HG03139 (cell line): Measurements from ENCODE around the gene GORASP1.
"Not testable (repeated sequence)": the region's sequence is repeated elsewhere in the genome, so short reads cannot be mapped to it uniquely, and the experiment has no call there.

Experiments
- ATAC-seq: cut with Tn5 transposase; IDR thresholded peaks from one replicate; pipeline ENCODE4 v1.9.1; 2021; ENCODE audit not compliant: unreplicated experiment

GORASP1 gene

DNA sequence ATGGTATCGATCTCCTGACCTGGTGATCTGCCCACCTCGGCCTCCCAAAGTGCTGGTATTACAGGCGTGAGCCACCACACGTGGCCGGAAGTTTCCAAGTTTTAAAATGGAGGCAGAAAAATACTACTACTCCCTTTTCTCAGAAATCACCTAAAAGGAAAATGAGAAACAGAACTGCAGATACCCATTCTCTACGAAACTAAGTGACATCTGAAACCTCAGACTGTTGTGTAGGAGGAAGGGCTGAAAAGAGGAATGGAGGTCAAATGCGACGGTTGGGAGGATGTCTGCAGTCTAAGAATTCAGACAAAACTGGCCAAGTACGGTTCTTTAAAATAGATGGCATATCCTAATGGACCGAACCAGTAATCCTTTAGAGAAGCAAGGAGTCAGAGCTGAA, 31.5 kb downstream of the GORASP1 start:
- no peak for ATAC-seq

- no peak for ATAC-seq
Measured at GRCh38 chr3:39068556-39068955, 38.9 kb downstream of the GORASP1 start.

DNA sequence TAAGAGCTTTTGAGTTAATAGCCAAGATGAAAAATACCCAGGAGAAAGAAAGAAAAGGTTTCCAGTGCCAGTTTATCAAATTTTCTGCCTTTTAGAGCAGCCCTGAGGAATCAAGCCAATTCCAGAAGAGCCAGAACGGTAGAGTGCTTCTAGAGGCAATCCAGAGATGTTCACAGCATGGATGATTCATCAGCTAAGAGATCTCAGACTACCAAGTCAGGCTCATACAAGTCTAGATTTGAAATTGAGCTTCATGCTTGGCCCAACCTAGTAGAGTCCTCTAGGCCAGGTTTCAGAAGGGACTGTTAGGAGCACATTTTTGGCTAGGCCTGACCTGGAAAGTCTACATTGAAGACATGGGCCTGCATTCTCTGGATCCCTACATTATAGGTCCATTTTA, 40.1 kb downstream of the GORASP1 start:
- no peak for ATAC-seq

DNA sequence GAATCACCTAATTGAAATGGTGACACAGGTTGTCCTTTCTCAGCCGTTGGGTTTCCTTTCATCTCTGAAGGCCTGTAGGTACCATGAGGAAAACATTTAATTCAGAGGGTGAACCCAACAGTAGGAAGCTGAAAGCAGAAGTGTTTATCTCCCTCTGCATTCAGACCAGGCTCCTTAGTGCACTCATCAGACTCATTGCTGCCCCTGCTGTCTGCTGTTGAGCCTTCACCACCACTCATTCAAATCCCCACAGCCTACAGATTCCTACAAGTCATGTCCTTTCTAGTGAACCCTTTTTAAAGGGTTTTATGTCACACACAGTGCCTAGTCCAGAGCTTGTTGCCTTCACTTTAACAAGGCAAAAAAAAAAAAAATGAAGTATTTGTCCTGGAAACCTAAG, 42.2 kb downstream of the GORASP1 start:
- peak; percentile 94 for ATAC-seq

DNA sequence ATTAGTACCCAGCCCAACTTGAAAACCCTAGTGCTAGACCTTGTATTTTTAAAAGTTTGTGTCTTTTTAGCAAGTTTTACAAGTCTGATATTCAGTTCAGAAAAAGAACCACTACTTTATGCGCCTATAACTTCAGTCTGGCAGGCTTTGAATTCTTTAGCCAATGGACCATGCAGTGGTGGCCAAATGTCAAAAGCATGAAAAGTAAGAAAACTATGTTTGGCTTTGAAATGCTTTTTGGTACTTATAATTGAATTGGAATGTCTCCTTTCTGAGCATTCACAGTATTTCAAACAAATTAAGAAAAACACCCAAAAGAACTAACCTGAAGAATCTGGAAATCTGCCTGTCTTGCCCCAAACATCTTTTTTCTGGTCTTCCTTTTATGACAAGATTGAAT, 42.8 kb downstream of the GORASP1 start:
- no peak for ATAC-seq

DNA sequence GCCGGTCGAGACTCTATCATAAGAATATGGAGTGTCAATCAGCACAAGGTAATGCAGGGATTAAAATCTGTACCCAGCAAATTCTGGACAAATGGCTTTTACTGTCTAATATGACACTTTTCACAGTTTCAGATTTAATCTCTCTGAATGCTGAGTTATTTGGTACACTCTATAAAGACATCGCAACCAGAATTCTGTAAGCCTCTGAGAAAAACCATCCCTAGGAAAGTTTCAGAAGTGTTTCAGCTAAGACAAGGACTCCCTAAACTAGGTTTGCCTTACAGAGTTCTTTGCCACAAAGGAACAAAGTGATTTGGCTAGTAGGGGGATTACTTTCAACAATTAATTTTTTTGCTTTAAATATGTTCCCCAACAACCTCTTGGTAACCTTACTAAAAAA, 44.3 kb downstream of the GORASP1 start:
- ATAC-seq, result no peak

- no peak for ATAC-seq
Measured at GRCh38 chr3:39062180-39062579, 45.2 kb downstream of the GORASP1 start.

DNA sequence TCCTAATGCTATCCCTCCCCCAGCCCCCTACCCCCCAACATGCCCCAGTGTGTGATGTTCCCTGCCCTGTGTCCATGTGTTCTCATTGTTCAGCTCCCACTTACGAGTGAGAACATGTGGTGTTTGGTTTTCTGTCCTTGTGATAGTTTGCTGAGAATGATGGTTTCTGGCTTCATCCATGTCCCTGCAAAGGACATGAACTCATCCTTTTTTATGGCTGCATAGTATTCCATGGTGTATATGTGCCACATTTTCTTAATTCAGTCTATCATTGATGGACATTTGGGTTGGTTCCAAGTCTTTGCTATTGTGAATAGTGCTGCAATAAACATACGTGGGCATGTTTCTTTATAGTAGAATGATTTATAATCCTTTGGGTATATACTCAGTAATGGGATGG, 46.2 kb downstream of the GORASP1 start:
- not testable (repeated sequence) for ATAC-seq

GRCh38 chr3:39056151-39056550, 51.3 kb downstream of the GORASP1 start:
- ATAC-seq, result no peak

- ATAC-seq, result no peak
Measured at GRCh38 chr3:39053696-39054095, 53.7 kb downstream of the GORASP1 start.

DNA sequence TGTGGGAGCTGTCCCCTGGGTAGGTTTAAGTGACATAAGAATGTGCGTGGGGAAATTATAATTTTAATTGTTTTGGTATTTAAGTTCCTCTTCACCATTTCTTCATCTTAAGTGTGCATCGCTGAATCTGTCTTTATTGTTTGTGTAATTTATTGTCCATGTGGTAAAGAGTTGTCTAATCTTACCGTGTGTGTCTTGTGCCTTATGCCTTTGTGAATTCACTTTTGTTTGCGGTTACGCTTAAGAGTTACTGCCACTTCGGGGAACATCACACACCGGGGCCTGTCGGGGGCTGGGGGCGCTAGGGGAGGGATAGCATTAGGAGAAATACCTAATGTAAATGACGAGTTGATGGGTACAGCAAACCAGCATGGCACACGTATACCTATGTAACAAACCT, 54.8 kb downstream of the GORASP1 start:
- no peak for ATAC-seq

DNA sequence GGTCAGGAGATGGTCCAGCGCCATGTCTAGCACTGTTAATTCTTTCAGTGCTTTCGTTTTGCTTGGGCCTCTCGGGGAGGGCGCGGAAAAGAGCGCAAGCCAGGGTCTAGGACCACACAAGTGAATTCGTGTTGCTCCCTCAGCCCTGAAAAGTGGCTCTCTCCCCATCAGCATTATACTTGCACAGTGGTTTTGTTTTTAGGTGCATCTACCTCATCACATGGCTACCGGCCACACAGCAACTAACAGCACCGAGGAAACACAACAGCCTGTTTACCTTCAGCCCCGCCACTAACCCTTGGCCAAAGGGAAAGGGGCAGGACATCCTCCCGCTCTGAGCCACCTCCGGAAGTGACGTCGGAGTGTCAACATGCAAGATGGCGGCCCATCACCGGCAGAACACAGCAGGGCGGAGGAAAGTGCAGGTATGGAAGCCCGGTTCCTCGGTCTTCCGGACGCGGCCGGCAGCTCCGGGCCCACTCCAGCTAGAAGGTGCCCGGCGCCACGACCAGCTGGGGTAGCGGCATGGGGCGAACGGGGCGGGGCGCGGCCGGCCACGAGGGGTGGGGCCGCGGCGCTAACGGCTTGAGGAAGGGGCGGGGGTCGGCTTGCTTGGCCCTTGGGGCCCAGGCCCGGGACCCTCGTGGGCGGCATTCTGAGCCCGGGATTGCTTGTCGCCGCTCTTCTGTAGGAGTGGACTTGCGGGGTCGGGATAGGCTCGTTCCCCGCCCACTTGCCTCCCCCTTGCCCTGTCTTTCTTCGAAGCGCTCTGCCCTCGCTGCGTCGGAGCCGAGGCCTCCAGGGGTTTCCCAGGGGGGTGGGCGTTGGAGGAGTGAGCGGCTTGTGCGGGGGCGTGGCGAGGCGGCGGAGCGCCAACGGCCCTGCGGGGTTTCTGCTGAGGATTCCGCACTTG, 55.5 kb downstream of the GORASP1 start, which contains the start of the genes SCN11A and WDR48:
Gene SCN11A, minus strand, starts transcription at position 296 of the 913 bp plus-strand sequence. CDS start 101,582 bp downstream, outside the sequence.
Gene WDR48, plus strand, starts transcription at position 368 of the 913 bp plus-strand sequence. Its CDS starts 10 bp downstream, at position 378.
- peak; percentile 99 for ATAC-seq

DNA sequence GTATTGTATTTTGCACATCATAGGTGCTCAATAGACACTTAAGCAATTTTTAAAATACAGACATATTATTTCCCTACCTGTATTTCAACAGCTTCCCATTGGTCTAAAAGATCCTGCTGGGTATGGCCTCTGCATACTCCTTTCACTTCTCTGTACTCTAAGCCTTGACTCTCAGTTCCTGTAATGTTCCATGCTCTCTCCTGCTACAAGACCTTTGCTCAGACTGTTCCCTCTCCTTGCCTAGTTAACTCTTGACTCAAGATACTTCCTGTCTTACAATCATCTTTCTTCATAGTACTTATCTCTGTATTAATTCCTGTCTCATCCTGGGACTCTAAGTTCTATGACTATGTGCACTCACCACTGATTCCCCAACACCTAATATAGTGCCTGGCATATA, 57.4 kb downstream of the GORASP1 start:
- ATAC-seq, result no peak
